Upper lobe of right lung (tissue), 1 donor: ENCODE data around the gene ENO1. TPM values are rescaled to one million over a fixed set of nuclear protein-coding genes. Genes with fewer than 3 reads are reported as not detected.

Experiments
- ATAC-seq: fragments of 200-7000 bp; cut with Tn5 transposase; one replicate; pipeline ENCODE4 v1.9.1; 2020; ENCODE audit warnings: mild to moderate bottlenecking, moderate library complexity
- DNase-seq: peaks from one replicate; pipeline ENCODE4 v3.0.0-alpha.2; 2020
- H3K27ac ChIP-seq: fragments of 200-600 bp; one replicate; pipeline ENCODE4 v1.8.0; 2022
- H3K27me3 ChIP-seq: fragments of 200-600 bp; one replicate; pipeline ENCODE4 v1.8.0; 2022; ENCODE audit warnings: mild to moderate bottlenecking
- H3K36me3 ChIP-seq: fragments of 200-600 bp; one replicate; pipeline ENCODE4 v1.8.0; 2022
- H3K4me1 ChIP-seq: fragments of 200-600 bp; one replicate; pipeline ENCODE4 v1.8.0; 2022
- H3K4me3 ChIP-seq: fragments of 200-600 bp; one replicate; pipeline ENCODE4 v1.8.0; 2022; ENCODE audit warnings: mild to moderate bottlenecking
- H3K9me3 ChIP-seq: fragments of 200-600 bp; one replicate; pipeline ENCODE4 v1.8.0; 2022
- CTCF ChIP-seq: fragments of 200-600 bp; IDR thresholded peaks from one replicate; pipeline ENCODE4 v1.8.0; 2022; ENCODE audit warnings: antibody characterized with exemption
- intact Hi-C: fragments of 100-400 bp; cut with DNase I; formaldehyde crosslinking; loops from one replicate; pipeline ENCODE4 v1.11.0; 2022
- total RNA-seq: library from RNA; stranded (reverse); fragmentation: NEBNext Ultra II Directional; extraction: Animal tissue kit (Norgen Biotek cat#: 25700); gene quantifications from one replicate; pipeline ENCODE4 v1.2.1, GENCODE V29; 2021
- donor health status: DM: no; HTN: yes; CAD: no; lungs with severe emphysema.

Gene ENO1
- total RNA-seq, 1 donor from 2014 or later: 640 TPM

GRCh38 chr1:8879922-8880676, 1.6 kb upstream of the ENO1 start:
- Histone ChIP-seq H3K9me3 (no peaks in the 10 kb centered on the region), H3K27ac (peak overlapping the region; percentile 99), H3K36me3 (peaks cover 12% of the 10 kb centered on the region), H3K4me1 (peaks cover 41% of the 10 kb centered on the region), H3K27me3 (no peaks in the 10 kb centered on the region), H3K4me3 (peak overlapping the region; percentile 90)
- intact Hi-C loops: no loop called here
- peak; percentile 70 for DNase-seq
- ATAC-seq: peak; percentile 14
- no peak for TF ChIP-seq CTCF

- Histone ChIP-seq H3K27ac (peak overlapping the region; percentile 99), H3K27me3 (no peaks in the 10 kb centered on the region), H3K36me3 (peaks cover 16% of the 10 kb centered on the region), H3K4me3 (peak overlapping the region; percentile 90), H3K9me3 (no peaks in the 10 kb centered on the region), H3K4me1 (peaks cover 47% of the 10 kb centered on the region)
- TF ChIP-seq CTCF: no peak
- ATAC-seq: no peak
- DNase-seq: no peak
- intact Hi-C loops: no loop called here
Measured at GRCh38 chr1:8879464-8879921, 1.0 kb upstream of the ENO1 start.

- intact Hi-C loops: no loop called here
- peaks cover 53% of the 10 kb centered on the region for H3K4me1 ChIP-seq
Measured at GRCh38 chr1:8878698-8879463, 395 bp upstream of the ENO1 start.

GRCh38 chr1:8876087-8876486, 2.4 kb downstream of the ENO1 start:
- Histone ChIP-seq H3K4me1 (peaks cover 76% of the 10 kb centered on the region), H3K27me3 (no peaks in the 10 kb centered on the region), H3K4me3 (peak overlapping the region; percentile 90), H3K36me3 (peaks cover 50% of the 10 kb centered on the region), H3K27ac (peak overlapping the region; percentile 34), H3K9me3 (no peaks in the 10 kb centered on the region)
- intact Hi-C loops: no loop called here
- ATAC-seq (no peak), DNase-seq (no peak)
- no peak for TF ChIP-seq CTCF

More at GRCh38 chr1:8878698-8879463, 395 bp upstream of the ENO1 start:
- peaks cover 22% of the 10 kb centered on the region for H3K36me3 ChIP-seq
- no peak for TF ChIP-seq CTCF
- H3K27ac ChIP-seq: peak overlapping the region; percentile 99
- ATAC-seq: peak; percentile 94
- peak overlapping the region; percentile 90 for H3K4me3 ChIP-seq
- DNase-seq: peak; percentile 98
- H3K27me3 ChIP-seq: no peaks in the 10 kb centered on the region
- no peaks in the 10 kb centered on the region for H3K9me3 ChIP-seq

- DNase-seq: no peak
- peaks cover 58% of the 10 kb centered on the region for H3K36me3 ChIP-seq
- H3K4me1 ChIP-seq: peaks cover 73% of the 10 kb centered on the region
- no peak for ATAC-seq
- H3K27me3 ChIP-seq: no peaks in the 10 kb centered on the region
- H3K4me3 ChIP-seq: peak overlapping the region; percentile 90
- peak overlapping the region; percentile 34 for H3K27ac ChIP-seq
- no peak for TF ChIP-seq CTCF
- no peaks in the 10 kb centered on the region for H3K9me3 ChIP-seq
- intact Hi-C loops: no loop called here
Measured at GRCh38 chr1:8875216-8875861, 3.1 kb downstream of the ENO1 start.
